Measurements from ENCODE around the gene SLC13A1.

SLC13A1 gene

GRCh38 chr7:123170333-123171246, 29.2 kb downstream of the SLC13A1 start:
- Histone ChIP-seq H3K4me3 (ENCODE audit: low read depth in 1 of 2, low read length in 2 of 2) (no peak overlapping the region), H3K4me1 (ENCODE audit: control insufficient read depth in 1 of 2, insufficient read depth in 2 of 2, low read length in 2 of 2) (no peaks in the 10 kb centered on the region), H3K9ac (ENCODE audit: low read depth in 1 of 2, low read length in 2 of 2) (no peak overlapping the region), H3K36me3 (ENCODE audit: control insufficient read depth in 1 of 2, insufficient read depth in 2 of 2, low read length in 2 of 2) (no peaks in the 10 kb centered on the region), H3K9me3 (ENCODE audit: control insufficient read depth in 1 of 2, low read length in 2 of 2) (no peaks in the 10 kb centered on the region), H3K27ac (ENCODE audit: low read depth, low read length) (no peak overlapping the region), H3K27me3 (ENCODE audit: control insufficient read depth in 1 of 2, insufficient read depth in 2 of 2, low read length in 2 of 2) (no peaks in the 10 kb centered on the region)

- no peak overlapping the region for H3K4me3 ChIP-seq (ENCODE audit: low read depth in 1 of 2, low read length in 2 of 2)
- no peaks in the 10 kb centered on the region for H3K27me3 ChIP-seq (ENCODE audit: control insufficient read depth in 1 of 2, insufficient read depth in 2 of 2, low read length in 2 of 2)
- no peak overlapping the region for H3K27ac ChIP-seq (ENCODE audit: low read depth, low read length)
- no peaks in the 10 kb centered on the region for H3K9me3 ChIP-seq (ENCODE audit: control insufficient read depth in 1 of 2, low read length in 2 of 2)
- no peaks in the 10 kb centered on the region for H3K36me3 ChIP-seq (ENCODE audit: control insufficient read depth in 1 of 2, insufficient read depth in 2 of 2, low read length in 2 of 2)
- H3K4me1 ChIP-seq (ENCODE audit: control insufficient read depth in 1 of 2, insufficient read depth in 2 of 2, low read length in 2 of 2) = no peaks in the 10 kb centered on the region
- H3K9ac ChIP-seq (ENCODE audit: low read depth in 1 of 2, low read length in 2 of 2) = no peak overlapping the region
Measured at GRCh38 chr7:123169065-123169464, 30.7 kb downstream of the SLC13A1 start.

- Histone ChIP-seq H3K4me1 (ENCODE audit: control insufficient read depth in 1 of 2, insufficient read depth in 2 of 2, low read length in 2 of 2) (no peaks in the 10 kb centered on the region), H3K9me3 (ENCODE audit: control insufficient read depth in 1 of 2, low read length in 2 of 2) (no peaks in the 10 kb centered on the region), H3K27me3 (ENCODE audit: control insufficient read depth in 1 of 2, insufficient read depth in 2 of 2, low read length in 2 of 2) (no peaks in the 10 kb centered on the region), H3K36me3 (ENCODE audit: control insufficient read depth in 1 of 2, insufficient read depth in 2 of 2, low read length in 2 of 2) (no peaks in the 10 kb centered on the region), H3K27ac (ENCODE audit: low read depth, low read length) (no peak overlapping the region), H3K4me3 (ENCODE audit: low read depth in 1 of 2, low read length in 2 of 2) (no peak overlapping the region), H3K9ac (ENCODE audit: low read depth in 1 of 2, low read length in 2 of 2) (no peak overlapping the region)
Measured at GRCh38 chr7:123157606-123158005, 42.2 kb downstream of the SLC13A1 start.

GRCh38 chr7:123155571-123155970, 44.2 kb downstream of the SLC13A1 start:
- H3K4me3 ChIP-seq (ENCODE audit: low read depth in 1 of 2, low read length in 2 of 2) = no peak overlapping the region
- no peak overlapping the region for H3K9ac ChIP-seq (ENCODE audit: low read depth in 1 of 2, low read length in 2 of 2)

GRCh38 chr7:123154231-123154860, 45.4 kb downstream of the SLC13A1 start:
- no peaks in the 10 kb centered on the region for H3K4me1 ChIP-seq (ENCODE audit: control insufficient read depth in 1 of 2, insufficient read depth in 2 of 2, low read length in 2 of 2)
- H3K27me3 ChIP-seq (ENCODE audit: control insufficient read depth in 1 of 2, insufficient read depth in 2 of 2, low read length in 2 of 2) = no peaks in the 10 kb centered on the region
- no peaks in the 10 kb centered on the region for H3K36me3 ChIP-seq (ENCODE audit: control insufficient read depth in 1 of 2, insufficient read depth in 2 of 2, low read length in 2 of 2)
- no peaks in the 10 kb centered on the region for H3K9me3 ChIP-seq (ENCODE audit: control insufficient read depth in 1 of 2, low read length in 2 of 2)
- no peak overlapping the region for H3K27ac ChIP-seq (ENCODE audit: low read depth, low read length)
- H3K9ac ChIP-seq (ENCODE audit: low read depth in 1 of 2, low read length in 2 of 2) = no peak overlapping the region
- H3K4me3 ChIP-seq (ENCODE audit: low read depth in 1 of 2, low read length in 2 of 2) = no peak overlapping the region

More at GRCh38 chr7:123155571-123155970, 44.2 kb downstream of the SLC13A1 start:
- Histone ChIP-seq H3K36me3 (ENCODE audit: control insufficient read depth in 1 of 2, insufficient read depth in 2 of 2, low read length in 2 of 2) (no peaks in the 10 kb centered on the region), H3K9me3 (ENCODE audit: control insufficient read depth in 1 of 2, low read length in 2 of 2) (no peaks in the 10 kb centered on the region), H3K4me1 (ENCODE audit: control insufficient read depth in 1 of 2, insufficient read depth in 2 of 2, low read length in 2 of 2) (no peaks in the 10 kb centered on the region), H3K27me3 (ENCODE audit: control insufficient read depth in 1 of 2, insufficient read depth in 2 of 2, low read length in 2 of 2) (no peaks in the 10 kb centered on the region), H3K27ac (ENCODE audit: low read depth, low read length) (no peak overlapping the region)

GRCh38 chr7:123151443-123151842, 48.3 kb downstream of the SLC13A1 start:
- Histone ChIP-seq H3K27me3 (ENCODE audit: control insufficient read depth in 1 of 2, insufficient read depth in 2 of 2, low read length in 2 of 2) (no peaks in the 10 kb centered on the region), H3K27ac (ENCODE audit: low read depth, low read length) (no peak overlapping the region), H3K9me3 (ENCODE audit: control insufficient read depth in 1 of 2, low read length in 2 of 2) (no peaks in the 10 kb centered on the region), H3K36me3 (ENCODE audit: control insufficient read depth in 1 of 2, insufficient read depth in 2 of 2, low read length in 2 of 2) (no peaks in the 10 kb centered on the region), H3K9ac (ENCODE audit: low read depth in 1 of 2, low read length in 2 of 2) (no peak overlapping the region), H3K4me3 (ENCODE audit: low read depth in 1 of 2, low read length in 2 of 2) (no peak overlapping the region), H3K4me1 (ENCODE audit: control insufficient read depth in 1 of 2, insufficient read depth in 2 of 2, low read length in 2 of 2) (no peaks in the 10 kb centered on the region)

- Histone ChIP-seq H3K27ac (ENCODE audit: low read depth, low read length) (no peak overlapping the region), H3K9me3 (ENCODE audit: control insufficient read depth in 1 of 2, low read length in 2 of 2) (no peaks in the 10 kb centered on the region), H3K4me1 (ENCODE audit: control insufficient read depth in 1 of 2, insufficient read depth in 2 of 2, low read length in 2 of 2) (no peaks in the 10 kb centered on the region)
Measured at GRCh38 chr7:123148813-123149212, 51.0 kb downstream of the SLC13A1 start.

GRCh38 chr7:123143252-123144006, 56.3 kb downstream of the SLC13A1 start:
- Histone ChIP-seq H3K4me3 (ENCODE audit: low read depth in 1 of 2, low read length in 2 of 2) (no peak overlapping the region), H3K36me3 (ENCODE audit: control insufficient read depth in 1 of 2, insufficient read depth in 2 of 2, low read length in 2 of 2) (no peaks in the 10 kb centered on the region), H3K9me3 (ENCODE audit: control insufficient read depth in 1 of 2, low read length in 2 of 2) (no peaks in the 10 kb centered on the region), H3K4me1 (ENCODE audit: control insufficient read depth in 1 of 2, insufficient read depth in 2 of 2, low read length in 2 of 2) (no peaks in the 10 kb centered on the region), H3K27ac (ENCODE audit: low read depth, low read length) (no peak overlapping the region), H3K9ac (ENCODE audit: low read depth in 1 of 2, low read length in 2 of 2) (no peak overlapping the region), H3K27me3 (ENCODE audit: control insufficient read depth in 1 of 2, insufficient read depth in 2 of 2, low read length in 2 of 2) (no peaks in the 10 kb centered on the region)

More at GRCh38 chr7:123148813-123149212, 51.0 kb downstream of the SLC13A1 start:
- no peak overlapping the region for H3K4me3 ChIP-seq (ENCODE audit: low read depth in 1 of 2, low read length in 2 of 2)
- H3K27me3 ChIP-seq (ENCODE audit: control insufficient read depth in 1 of 2, insufficient read depth in 2 of 2, low read length in 2 of 2) = no peaks in the 10 kb centered on the region
- no peak overlapping the region for H3K9ac ChIP-seq (ENCODE audit: low read depth in 1 of 2, low read length in 2 of 2)
- H3K36me3 ChIP-seq (ENCODE audit: control insufficient read depth in 1 of 2, insufficient read depth in 2 of 2, low read length in 2 of 2) = no peaks in the 10 kb centered on the region

GRCh38 chr7:123140561-123140960, 59.2 kb downstream of the SLC13A1 start:
- Histone ChIP-seq H3K27ac (ENCODE audit: low read depth, low read length) (no peak overlapping the region), H3K36me3 (ENCODE audit: control insufficient read depth in 1 of 2, insufficient read depth in 2 of 2, low read length in 2 of 2) (no peaks in the 10 kb centered on the region), H3K4me1 (ENCODE audit: control insufficient read depth in 1 of 2, insufficient read depth in 2 of 2, low read length in 2 of 2) (no peaks in the 10 kb centered on the region), H3K4me3 (ENCODE audit: low read depth in 1 of 2, low read length in 2 of 2) (no peak overlapping the region), H3K9ac (ENCODE audit: low read depth in 1 of 2, low read length in 2 of 2) (no peak overlapping the region), H3K27me3 (ENCODE audit: control insufficient read depth in 1 of 2, insufficient read depth in 2 of 2, low read length in 2 of 2) (no peaks in the 10 kb centered on the region), H3K9me3 (ENCODE audit: control insufficient read depth in 1 of 2, low read length in 2 of 2) (no peaks in the 10 kb centered on the region)

- Histone ChIP-seq H3K36me3 (ENCODE audit: control insufficient read depth in 1 of 2, insufficient read depth in 2 of 2, low read length in 2 of 2) (no peaks in the 10 kb centered on the region), H3K27me3 (ENCODE audit: control insufficient read depth in 1 of 2, insufficient read depth in 2 of 2, low read length in 2 of 2) (no peaks in the 10 kb centered on the region), H3K9ac (ENCODE audit: low read depth in 1 of 2, low read length in 2 of 2) (no peak overlapping the region), H3K4me1 (ENCODE audit: control insufficient read depth in 1 of 2, insufficient read depth in 2 of 2, low read length in 2 of 2) (no peaks in the 10 kb centered on the region), H3K4me3 (ENCODE audit: low read depth in 1 of 2, low read length in 2 of 2) (no peak overlapping the region), H3K27ac (ENCODE audit: low read depth, low read length) (no peak overlapping the region), H3K9me3 (ENCODE audit: control insufficient read depth in 1 of 2, low read length in 2 of 2) (no peaks in the 10 kb centered on the region)
Measured at GRCh38 chr7:123135960-123136359, 63.8 kb downstream of the SLC13A1 start.

Measured in duodenal mucosa (tissue), 2 donors.